Measurements from ENCODE around the gene POU6F2.

- TF ChIP-seq CTCF (IDR thresholded peaks at IDR 0.05; ENCODE audit: insufficient read depth, low read length) (no peak), POLR2AphosphoS5 (IDR thresholded peaks at IDR 0.05; ENCODE audit: low read depth) (no peak), REST (IDR thresholded peaks at IDR 0.05; ENCODE audit: insufficient replicate concordance, low read depth) (no peak), SPI1 (IDR thresholded peaks at IDR 0.05; ENCODE audit: borderline replicate concordance, low read depth) (no peak), GABPA (IDR thresholded peaks at IDR 0.05; ENCODE audit: low read depth) (no peak)
Observed at GRCh38 chr7:39357648-39358047, 379.9 kb downstream of the POU6F2 start.

Data from HL-60 (cell line).